Caco-2 (cell line): ENCODE results near the gene IL9. TPM values are rescaled to one million over a fixed set of nuclear protein-coding genes. Genes with fewer than 3 reads are reported as not detected.

Source experiments
- BruUV-seq: library from RNA; stranded (reverse); fragments of 400-500 nt; replicated peaks from 2 replicates; lab custom pipeline; 2021; lab: Mats Ljungman, UMichigan
- CTCF ChIA-PET: fragments of 300-600 bp; sonication (Branson Sonifier 250); formaldehyde crosslinking; loops from one replicate; lab custom pipeline; 2022; ENCODE audit warnings: antibody characterized with exemption; lab: Charles Lee
- POLR2A ChIA-PET: fragments of 300-600 bp; sonication (Branson Sonifier 250); formaldehyde crosslinking; loops from one replicate; lab custom pipeline; 2022; ENCODE audit warnings: antibody characterized with exemption; lab: Charles Lee
- DNase-seq, 2 experiments: peaks; one replicate each; pipeline versions ENCODE4 v3.0.0 to v3.0.0-alpha.2; 2020 to 2022
- H3K27me3 ChIP-seq: replicated peaks from 2 replicates; pipeline ENCODE4 v1.6.0; 2011; ENCODE audit warnings: low read length; ENCODE audit not compliant: control insufficient read depth, insufficient read depth
- H3K36me3 ChIP-seq: 2 replicates; pipeline ENCODE4 v1.5.1; 2011; ENCODE audit warnings: low read length; ENCODE audit not compliant: control insufficient read depth, insufficient read depth
- H3K4me1 ChIP-seq: fragments of 250-450 bp; sonication (Bioruptor Pico); 2 replicates; pipeline ENCODE4 v1.5.1; 2020; ENCODE audit warnings: mild to moderate bottlenecking
- H3K4me3 ChIP-seq: 2 replicates; pipeline ENCODE4 v1.5.1; 2011; ENCODE audit warnings: low read depth, mild to moderate bottlenecking, control low read depth, low read length
- H3K9me3 ChIP-seq: fragments of 250-450 bp; sonication (Bioruptor Pico); 2 replicates; pipeline ENCODE4 v1.5.1; 2020; ENCODE audit warnings: mild to moderate bottlenecking, moderate library complexity
- H3K27ac Mint-ChIP-seq: one replicate; pipeline ENCODE4 v1.8.0; 2022; ENCODE audit warnings: mixed read lengths; ENCODE audit not compliant: unreplicated experiment
- H3K27me3 Mint-ChIP-seq: one replicate; pipeline ENCODE4 v1.8.0; 2022; ENCODE audit warnings: mixed read lengths; ENCODE audit not compliant: insufficient read depth, unreplicated experiment
- H3K36me3 Mint-ChIP-seq: one replicate; pipeline ENCODE4 v1.8.0; 2022; ENCODE audit warnings: mild to moderate bottlenecking, mixed read lengths; ENCODE audit not compliant: insufficient read depth, unreplicated experiment
- H3K4me1 Mint-ChIP-seq: one replicate; pipeline ENCODE4 v1.8.0; 2022; ENCODE audit warnings: low read depth, mixed read lengths; ENCODE audit not compliant: unreplicated experiment
- H3K4me3 Mint-ChIP-seq: one replicate; pipeline ENCODE4 v1.8.0; 2022; ENCODE audit warnings: mild to moderate bottlenecking, moderate library complexity, mixed read lengths; ENCODE audit not compliant: unreplicated experiment
- H3K9me3 Mint-ChIP-seq: one replicate; pipeline ENCODE4 v1.8.0; 2022; ENCODE audit warnings: mixed read lengths; ENCODE audit not compliant: unreplicated experiment
- CTCF ChIP-seq, 2 experiments: fragments of 200-600 bp in 1 of 2; IDR thresholded peaks; 1 replicate in 1 of 2; 2 replicates in 1 of 2; pipeline versions ENCODE4 v1.5.1 to v1.8.0; 2011 to 2022; ENCODE audit warnings: antibody characterized with exemption in 1 of 2, control low read depth in 1 of 2, inconsistent platforms in 1 of 2, low read depth in 1 of 2, low read length in 1 of 2, mild to moderate bottlenecking in 1 of 2, moderate library complexity in 1 of 2; ENCODE audit not compliant: insufficient read depth in 1 of 2, severe bottlenecking in 1 of 2, unreplicated experiment in 1 of 2
- intact Hi-C: fragments of 100-400 bp; cut with micrococcal nuclease; formaldehyde crosslinking; loops from one replicate; pipeline ENCODE4 v1.10.0; 2022; ENCODE audit not compliant: unreplicated experiment
- total RNA-seq: library from RNA; stranded (reverse); gene quantifications from 2 replicates; pipeline ENCODE4 v1.2.3, GENCODE V29; 2022

The IL9 gene
- total RNA-seq, 1 experiment from 2014 or later = not detected

GRCh38 chr5:135934939-135935338 lies 39.3 kb upstream of the IL9 start:
- Histone ChIP-seq H3K27me3 (no peaks in the 10 kb centered on the region), H3K4me3 (no peak overlapping the region), H3K36me3 (no peaks in the 10 kb centered on the region), H3K4me1 (no peaks in the 10 kb centered on the region; the same call in 1 of the 2 replicates), H3K9me3 (no peaks in the 10 kb centered on the region)
- BruUV-seq = no TSS peak
- H3K27ac Mint-ChIP-seq = no peak overlapping the region
- H3K4me3 Mint-ChIP-seq = no peak overlapping the region
- POLR2A ChIA-PET = no interaction called here
- H3K4me1 Mint-ChIP-seq = no peaks in the 10 kb centered on the region
- intact Hi-C loops = no loop called here
- no peak for DNase-seq
- H3K27me3 Mint-ChIP-seq = peaks cover 4% of the 10 kb centered on the region
- no peaks in the 10 kb centered on the region for H3K9me3 Mint-ChIP-seq
- CTCF ChIA-PET = interaction anchor here (0.5 kb wide), 1 partner anchor 258 kb away, joined by 4 read pairs; the partner anchor contains the start of gene SMIM32
- no peak for TF ChIP-seq CTCF (IDR thresholded peaks at IDR 0.05; ENCODE audit: insufficient read depth in 1 of 2, low read depth in 1 of 2, low read length in 1 of 2, severe bottlenecking in 1 of 2, unreplicated experiment in 1 of 2)
- H3K36me3 Mint-ChIP-seq = no peaks in the 10 kb centered on the region

GRCh38 chr5:135930949-135931295 lies 35.3 kb upstream of the IL9 start:
- TF ChIP-seq CTCF (IDR thresholded peaks at IDR 0.05; ENCODE audit: insufficient read depth in 1 of 2, low read depth in 1 of 2, low read length in 1 of 2, severe bottlenecking in 1 of 2, unreplicated experiment in 1 of 2) = no peak
- H3K27me3 Mint-ChIP-seq = no peaks in the 10 kb centered on the region

DNA sequence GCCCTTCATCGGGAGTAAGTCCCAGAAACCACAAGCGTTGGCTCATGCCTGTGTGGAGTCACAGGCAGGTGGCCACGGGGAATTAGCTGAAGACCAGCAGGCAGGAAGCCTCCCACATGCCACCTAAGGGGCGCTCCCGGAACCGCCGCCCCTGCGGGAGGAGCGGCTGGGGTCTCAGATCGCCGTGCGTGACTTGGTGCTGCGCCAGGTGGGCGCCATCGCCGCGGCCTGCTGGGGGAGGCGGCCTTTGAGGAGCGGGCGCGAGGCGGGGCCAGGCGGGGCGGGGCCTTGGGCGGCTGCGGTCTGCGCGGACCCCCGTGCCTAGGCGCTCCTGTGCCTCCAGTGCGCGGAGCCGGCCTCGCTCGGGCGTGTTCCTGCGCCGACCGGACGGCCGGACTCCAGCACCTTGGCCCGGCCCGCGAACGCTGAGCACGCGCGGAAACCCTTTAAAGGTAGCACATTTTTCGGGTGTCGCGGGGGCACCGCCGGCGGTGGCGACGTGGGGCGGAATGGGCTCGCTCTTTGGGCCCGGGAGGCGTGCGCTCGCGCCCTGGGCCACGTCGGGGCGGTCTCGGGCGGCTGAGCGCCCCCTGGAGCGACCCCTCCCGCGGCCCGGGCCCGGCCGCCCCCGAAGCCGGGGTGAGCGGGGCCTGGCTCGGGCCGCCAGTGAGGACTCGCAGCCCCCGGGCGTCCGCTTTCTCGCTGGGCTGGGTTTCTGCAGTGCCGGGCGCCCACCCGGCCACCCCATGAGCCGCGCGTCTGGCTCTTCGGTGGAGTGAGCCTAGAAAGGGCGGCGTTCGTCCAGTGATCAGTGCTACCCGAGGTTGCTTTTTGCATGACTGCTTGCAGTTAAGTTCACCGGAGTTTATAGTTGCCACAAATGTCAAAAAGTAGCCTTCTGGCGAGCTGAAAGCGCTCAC lies 34.6 kb upstream of the IL9 start:
- no peak for DNase-seq
- H3K4me3 ChIP-seq = no peak overlapping the region
- no peaks in the 10 kb centered on the region for H3K36me3 Mint-ChIP-seq
- no peaks in the 10 kb centered on the region for H3K36me3 ChIP-seq
- ChIA-PET CTCF (no interaction called here), POLR2A (no interaction called here)
- H3K27me3 Mint-ChIP-seq = no peaks in the 10 kb centered on the region
- peaks cover 14% of the 10 kb centered on the region for H3K4me1 Mint-ChIP-seq
- peaks cover 14% of the 10 kb centered on the region for H3K4me1 ChIP-seq
- H3K9me3 ChIP-seq = no peaks in the 10 kb centered on the region; the same call in 1 of the 2 replicates
- no peak overlapping the region for H3K4me3 Mint-ChIP-seq
- TF ChIP-seq CTCF (IDR thresholded peaks at IDR 0.05; ENCODE audit: insufficient read depth in 1 of 2, low read depth in 1 of 2, low read length in 1 of 2, severe bottlenecking in 1 of 2, unreplicated experiment in 1 of 2) = no peak
- BruUV-seq = no TSS peak
- H3K27ac Mint-ChIP-seq = no peak overlapping the region
- intact Hi-C loops = no loop called here
- H3K9me3 Mint-ChIP-seq = no peaks in the 10 kb centered on the region
- no peaks in the 10 kb centered on the region for H3K27me3 ChIP-seq

More at GRCh38 chr5:135930949-135931295, 35.3 kb upstream of the IL9 start:
- CTCF ChIA-PET = no interaction called here
- BruUV-seq = no TSS peak
- H3K36me3 ChIP-seq = no peaks in the 10 kb centered on the region
- peaks cover 13% of the 10 kb centered on the region for H3K4me1 ChIP-seq
- Mint-ChIP-seq H3K4me1 (peaks cover 14% of the 10 kb centered on the region), H3K9me3 (no peaks in the 10 kb centered on the region), H3K36me3 (no peaks in the 10 kb centered on the region), H3K27ac (no peak overlapping the region), H3K4me3 (no peak overlapping the region)
- no peak for DNase-seq
- H3K27me3 ChIP-seq = no peaks in the 10 kb centered on the region
- intact Hi-C loops = no loop called here
- H3K9me3 ChIP-seq = no peaks in the 10 kb centered on the region; the same call in 1 of the 2 replicates
- H3K4me3 ChIP-seq = no peak overlapping the region
- POLR2A ChIA-PET = no interaction called here
